GM18909 (cell line): Measurements from ENCODE around the gene PLEKHF1.
"Not testable (repeated sequence)": the region's sequence is repeated elsewhere in the genome, so short reads cannot be mapped to it uniquely, and the experiment has no call there.

Experiments
- ATAC-seq: cut with Tn5 transposase; IDR thresholded peaks from one replicate; pipeline ENCODE4 v1.9.1; 2021; ENCODE audit warnings: mild to moderate bottlenecking; ENCODE audit not compliant: unreplicated experiment, poor library complexity

PLEKHF1 gene

GRCh38 chr19:29665215-29665825 is at the start of gene PLEKHF1:
Gene PLEKHF1 (plus strand): TSS chr19:29665461. CDS start chr19:29673840, 8,379 bp downstream.
- peak; percentile 91 for ATAC-seq

GRCh38 chr19:29615891-29616425 is 49.3 kb upstream of the PLEKHF1 start:
- no peak for ATAC-seq

- no peak for ATAC-seq
Observed at GRCh38 chr19:29616541-29616940, 48.7 kb upstream of the PLEKHF1 start.

GRCh38 chr19:29617366-29618266 is 47.6 kb upstream of the PLEKHF1 start:
- no peak for ATAC-seq

GRCh38 chr19:29618434-29618833 is 46.8 kb upstream of the PLEKHF1 start:
- no peak for ATAC-seq

DNA sequence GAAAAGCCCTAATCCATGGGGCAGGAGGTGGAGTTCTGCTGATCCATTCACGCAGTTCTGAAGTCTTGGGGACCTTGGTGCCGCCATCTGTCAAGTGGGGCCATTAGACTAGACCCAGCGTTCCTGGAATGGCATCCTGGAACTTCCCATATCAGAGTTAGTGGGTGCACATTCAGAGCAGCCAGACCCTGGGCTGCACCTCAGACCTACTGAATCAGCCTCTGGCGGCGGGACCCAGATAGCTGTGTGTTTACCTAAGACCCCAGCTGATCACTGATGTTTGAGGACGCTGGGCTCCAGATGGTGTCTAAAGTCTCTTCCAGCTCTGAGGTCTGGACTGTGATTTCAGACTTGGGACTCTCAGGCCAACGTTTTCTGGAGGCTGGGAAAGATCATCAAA is 46.4 kb upstream of the PLEKHF1 start:
- ATAC-seq: no peak

GRCh38 chr19:29620931-29621351 is 44.3 kb upstream of the PLEKHF1 start:
- ATAC-seq: no peak

GRCh38 chr19:29622166-29623070 is 42.8 kb upstream of the PLEKHF1 start:
- no peak for ATAC-seq

GRCh38 chr19:29623726-29624488 is 41.4 kb upstream of the PLEKHF1 start:
- no peak for ATAC-seq

DNA sequence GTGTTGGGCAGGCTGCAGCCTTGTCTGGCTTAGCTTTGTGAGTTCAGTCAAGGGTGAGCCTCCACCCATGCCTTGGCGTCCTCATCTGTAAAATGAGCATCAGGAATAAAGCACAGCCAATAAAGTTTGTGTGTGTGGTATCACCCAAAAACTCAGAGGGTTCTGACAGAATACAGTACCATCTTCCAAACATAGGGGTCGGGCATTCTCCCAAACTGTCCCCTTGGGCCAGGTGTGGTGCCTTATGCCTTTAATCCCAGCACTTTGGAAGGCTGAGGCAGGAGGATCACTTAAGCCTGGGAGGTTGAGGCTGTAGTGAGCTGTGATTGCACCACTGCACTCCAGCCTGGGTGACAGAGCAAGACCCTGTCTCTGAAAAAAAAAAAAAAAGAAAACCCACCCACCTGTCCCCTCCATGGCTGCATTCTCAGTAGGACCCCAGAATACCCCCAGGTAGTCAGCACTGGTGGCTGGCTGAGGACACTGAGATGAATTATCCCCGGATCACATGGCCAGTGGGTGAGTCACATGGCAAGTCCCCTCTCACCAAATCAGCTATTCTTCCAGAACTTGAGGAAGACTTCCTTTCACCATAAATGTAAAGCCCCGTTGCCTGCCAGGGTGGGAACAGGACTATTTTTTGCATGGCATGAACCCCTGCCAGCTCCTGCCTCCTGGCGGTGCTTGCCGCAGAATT is 40.6 kb upstream of the PLEKHF1 start:
- no peak for ATAC-seq

DNA sequence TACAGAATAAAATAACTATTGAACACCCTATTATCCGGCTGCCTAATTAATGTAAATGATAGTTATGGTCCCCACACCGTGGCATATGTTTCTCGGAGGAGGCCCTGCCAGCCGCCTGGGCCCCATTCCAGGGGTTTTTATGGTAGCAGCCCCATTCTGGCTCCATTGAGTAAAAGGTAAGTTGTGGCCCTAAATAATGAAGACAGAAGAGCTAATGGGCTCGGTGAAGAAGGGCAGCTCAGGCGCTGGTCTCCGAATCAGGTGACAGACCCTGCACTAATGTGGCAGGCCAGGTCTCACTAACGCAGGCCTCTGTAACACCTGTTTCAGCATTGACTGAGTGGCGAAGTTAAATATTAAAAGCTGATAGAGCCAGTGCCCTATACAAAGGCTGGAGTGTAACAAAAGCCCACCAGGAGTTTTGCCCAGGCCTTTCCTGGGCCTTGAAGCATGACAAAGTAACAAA is 40.0 kb upstream of the PLEKHF1 start:
- ATAC-seq: no peak

DNA sequence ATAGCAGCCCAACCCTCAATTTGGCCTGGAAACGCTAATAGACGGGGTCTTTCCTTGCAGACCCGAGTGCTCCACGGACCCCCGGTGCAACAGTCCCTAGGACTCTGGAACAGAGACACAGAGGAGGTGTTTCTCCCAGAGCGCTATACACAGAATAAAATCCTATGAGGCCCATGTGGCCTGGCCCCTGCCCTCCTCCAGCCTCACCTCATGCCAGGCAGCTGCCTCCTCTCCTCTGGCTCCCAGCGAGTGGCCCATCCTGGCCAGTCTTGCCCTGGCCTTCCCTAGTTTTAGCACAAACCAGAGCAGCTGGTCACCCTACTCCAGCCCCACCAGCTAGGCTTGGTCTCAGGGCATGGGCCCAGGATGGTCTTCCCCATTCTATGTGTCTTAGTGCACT is 38.9 kb upstream of the PLEKHF1 start:
- ATAC-seq: no peak

- ATAC-seq: not testable (repeated sequence)
Observed at GRCh38 chr19:29626832-29627231, 38.4 kb upstream of the PLEKHF1 start.

- ATAC-seq: no peak
Observed at GRCh38 chr19:29628661-29629385, 36.4 kb upstream of the PLEKHF1 start.

DNA sequence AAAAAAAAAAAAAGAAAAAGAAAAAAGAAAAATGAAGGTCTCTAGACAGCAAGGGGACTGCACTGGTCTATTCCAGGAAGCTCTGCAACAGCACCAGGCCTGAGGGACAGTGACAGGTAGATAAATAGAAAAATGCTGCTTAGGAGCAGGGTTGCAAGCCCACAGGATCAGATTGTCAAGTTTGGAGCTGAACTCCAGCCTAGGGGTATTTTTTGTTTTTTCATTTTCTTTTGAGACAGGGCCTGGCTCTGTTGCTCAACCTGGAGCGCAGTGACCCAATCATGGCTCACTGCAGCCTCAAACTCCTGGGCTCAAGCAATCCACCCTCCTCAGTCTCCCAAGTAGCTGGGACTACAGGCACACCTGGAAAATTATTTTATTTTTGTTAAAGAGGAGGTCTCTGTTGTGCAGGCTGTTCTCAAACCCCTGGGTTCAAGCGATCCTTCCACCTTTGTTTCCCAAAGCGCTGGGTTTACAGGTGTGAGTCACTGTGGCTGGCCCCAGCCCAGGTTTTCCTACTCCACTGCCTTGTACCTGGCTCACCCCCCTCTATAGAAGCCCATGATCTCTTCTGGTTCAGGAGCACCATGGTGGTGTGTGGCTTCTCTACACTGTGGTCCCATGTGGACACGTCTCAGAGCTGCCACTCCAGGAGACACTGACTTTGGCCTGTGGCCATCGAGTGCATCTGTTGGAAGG is 35.3 kb upstream of the PLEKHF1 start:
- ATAC-seq: no peak

DNA sequence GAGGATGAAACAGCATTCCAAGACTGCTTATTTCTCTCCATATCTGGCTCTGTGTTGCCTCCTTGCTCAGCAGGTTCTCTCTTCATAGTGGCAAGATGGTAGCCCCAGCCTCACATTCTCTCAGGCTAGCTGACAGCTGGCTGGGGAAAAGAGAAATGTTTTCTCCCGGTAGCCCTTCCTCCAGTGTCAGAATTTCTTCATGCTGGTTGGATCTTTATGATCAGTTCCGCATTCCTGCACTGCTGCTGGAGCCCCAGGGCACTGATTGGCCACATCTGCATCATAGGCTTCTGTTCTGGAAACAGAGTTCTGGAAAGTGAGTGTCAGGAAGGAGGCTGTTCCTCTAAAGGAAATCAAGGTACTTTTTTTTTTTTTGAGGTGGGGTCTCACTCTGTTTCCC is 34.6 kb upstream of the PLEKHF1 start:
- no peak for ATAC-seq

DNA sequence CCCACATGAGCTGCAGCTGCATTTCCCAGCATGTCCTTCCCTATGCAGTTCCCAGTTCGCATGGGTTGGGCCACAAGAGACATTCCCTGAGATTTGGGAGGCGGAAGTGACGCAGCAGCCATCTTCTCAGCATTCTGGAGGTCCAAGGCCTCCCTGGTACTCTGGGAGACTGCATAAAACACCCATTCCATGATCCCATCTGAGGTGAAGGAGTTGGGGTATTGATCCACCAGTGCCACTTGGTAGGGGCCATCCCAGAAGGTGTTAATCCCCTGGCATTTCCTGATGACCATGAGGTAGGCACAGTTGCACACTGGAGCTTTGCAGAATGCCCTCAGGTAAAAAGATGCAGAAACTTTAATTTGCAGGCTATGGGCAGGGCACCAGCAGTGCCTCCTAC is 33.8 kb upstream of the PLEKHF1 start:
- no peak for ATAC-seq

DNA sequence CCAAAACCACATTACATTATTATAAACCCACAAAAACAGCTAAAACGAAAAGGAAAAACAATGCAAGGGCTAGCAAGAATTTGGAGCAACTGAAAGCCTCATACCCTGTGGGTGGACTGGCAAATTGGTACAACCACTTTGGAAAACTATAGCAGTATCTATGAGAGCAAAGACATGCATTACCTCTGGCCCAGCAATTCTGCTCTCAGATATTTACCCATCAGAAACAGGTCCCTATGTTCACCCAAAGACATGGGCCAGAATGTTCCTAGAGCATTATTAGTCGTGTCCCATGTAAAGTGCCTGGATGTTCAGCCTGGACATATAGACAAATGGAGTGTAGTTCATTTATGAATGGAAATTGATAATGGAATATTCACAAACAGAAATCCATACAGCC is 31.3 kb upstream of the PLEKHF1 start:
- no peak for ATAC-seq
